Activated T-cell treated with anti-CD3 and anti-CD28 coated beads for 4 hours (primary cell): ENCODE data around the gene AOC1.
"Not testable (repeated sequence)": the region's sequence is repeated elsewhere in the genome, so short reads cannot be mapped to it uniquely, and the experiment has no call there.

Experiments used
- DNase-seq: peaks from one replicate; pipeline ENCODE4 v3.0.0-alpha.2; 2020

Gene AOC1, protein sequence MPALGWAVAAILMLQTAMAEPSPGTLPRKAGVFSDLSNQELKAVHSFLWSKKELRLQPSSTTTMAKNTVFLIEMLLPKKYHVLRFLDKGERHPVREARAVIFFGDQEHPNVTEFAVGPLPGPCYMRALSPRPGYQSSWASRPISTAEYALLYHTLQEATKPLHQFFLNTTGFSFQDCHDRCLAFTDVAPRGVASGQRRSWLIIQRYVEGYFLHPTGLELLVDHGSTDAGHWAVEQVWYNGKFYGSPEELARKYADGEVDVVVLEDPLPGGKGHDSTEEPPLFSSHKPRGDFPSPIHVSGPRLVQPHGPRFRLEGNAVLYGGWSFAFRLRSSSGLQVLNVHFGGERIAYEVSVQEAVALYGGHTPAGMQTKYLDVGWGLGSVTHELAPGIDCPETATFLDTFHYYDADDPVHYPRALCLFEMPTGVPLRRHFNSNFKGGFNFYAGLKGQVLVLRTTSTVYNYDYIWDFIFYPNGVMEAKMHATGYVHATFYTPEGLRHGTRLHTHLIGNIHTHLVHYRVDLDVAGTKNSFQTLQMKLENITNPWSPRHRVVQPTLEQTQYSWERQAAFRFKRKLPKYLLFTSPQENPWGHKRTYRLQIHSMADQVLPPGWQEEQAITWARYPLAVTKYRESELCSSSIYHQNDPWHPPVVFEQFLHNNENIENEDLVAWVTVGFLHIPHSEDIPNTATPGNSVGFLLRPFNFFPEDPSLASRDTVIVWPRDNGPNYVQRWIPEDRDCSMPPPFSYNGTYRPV

DNA sequence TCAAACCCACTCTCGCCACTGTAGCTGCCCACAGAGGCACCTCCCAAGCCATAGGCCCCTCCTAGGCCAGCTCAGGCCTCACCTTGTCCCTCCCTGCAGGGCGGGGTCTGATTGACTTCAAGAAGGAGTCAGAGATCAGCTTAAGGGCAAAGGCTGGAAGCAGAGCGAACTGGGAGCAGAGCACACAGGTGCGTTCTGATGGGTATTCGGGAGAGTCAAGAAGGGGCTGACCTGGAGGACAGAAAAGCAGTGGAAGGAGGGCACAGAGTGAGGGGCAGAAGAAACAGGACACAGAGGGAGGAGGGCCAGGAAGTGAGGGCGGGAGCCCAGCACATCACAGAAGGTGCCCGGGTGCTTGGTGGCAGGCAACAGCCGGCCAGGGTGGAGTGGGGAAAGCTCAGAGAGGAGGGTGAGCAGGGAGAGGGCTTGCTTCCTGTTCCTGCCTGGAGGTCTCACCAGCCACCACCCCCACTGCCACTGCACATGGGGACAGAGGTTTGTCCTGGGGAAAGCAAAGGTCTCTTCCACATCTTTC, at the start of gene AOC1:
TSS of gene AOC1 (plus strand) at position 147 of the 535 bp plus-strand sequence. CDS start 3,954 bp downstream, outside the sequence.
- DNase-seq: no peak

DNA sequence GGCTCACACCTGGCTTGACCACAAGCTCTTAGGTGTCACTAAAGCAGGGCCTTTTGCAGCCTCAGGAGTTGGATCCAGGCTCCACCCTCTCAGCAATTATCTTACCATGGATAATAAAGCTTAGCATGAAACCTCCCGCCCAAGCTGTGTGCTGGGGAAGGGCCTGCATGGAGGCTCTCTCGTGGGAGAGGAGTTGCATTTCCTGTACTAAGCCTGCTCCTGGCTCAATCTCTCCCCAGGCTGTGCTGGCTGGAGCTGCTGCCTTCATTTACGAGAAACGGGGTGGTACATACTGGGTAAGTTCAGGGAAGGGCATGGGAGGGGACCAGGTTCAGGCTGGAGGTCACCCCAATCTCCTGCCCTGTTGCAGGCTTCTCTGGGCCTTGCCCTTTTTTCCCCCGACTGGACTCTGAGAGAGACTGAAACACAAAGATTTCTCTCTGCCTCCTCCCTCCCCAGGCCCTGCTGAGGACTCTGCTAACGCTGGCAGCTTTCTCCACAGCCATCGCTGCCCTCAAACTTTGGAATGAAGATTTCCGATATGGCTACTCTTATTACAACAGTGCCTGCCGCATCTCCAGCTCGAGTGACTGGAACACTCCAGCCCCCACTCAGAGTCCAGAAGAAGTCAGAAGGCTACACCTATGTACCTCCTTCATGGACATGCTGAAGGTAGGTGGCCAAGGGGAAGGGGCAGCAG, 49.0 kb upstream of the AOC1 start:
- DNase-seq: no peak

DNA sequence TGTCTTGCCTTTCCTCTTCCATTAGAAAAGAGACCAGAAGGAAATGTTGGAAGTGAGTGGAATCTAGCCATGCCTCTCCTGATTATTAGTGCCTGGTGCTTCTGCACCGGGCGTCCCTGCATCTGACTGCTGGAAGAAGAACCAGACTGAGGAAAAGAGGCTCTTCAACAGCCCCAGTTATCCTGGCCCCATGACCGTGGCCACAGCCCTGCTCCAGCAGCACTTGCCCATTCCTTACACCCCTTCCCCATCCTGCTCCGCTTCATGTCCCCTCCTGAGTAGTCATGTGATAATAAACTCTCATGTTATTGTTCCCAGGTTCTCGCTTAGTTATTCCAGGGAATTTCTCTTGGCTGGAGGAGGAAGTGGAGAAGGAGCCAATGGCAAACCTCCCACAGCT, 47.5 kb upstream of the AOC1 start:
- no peak for DNase-seq

DNA sequence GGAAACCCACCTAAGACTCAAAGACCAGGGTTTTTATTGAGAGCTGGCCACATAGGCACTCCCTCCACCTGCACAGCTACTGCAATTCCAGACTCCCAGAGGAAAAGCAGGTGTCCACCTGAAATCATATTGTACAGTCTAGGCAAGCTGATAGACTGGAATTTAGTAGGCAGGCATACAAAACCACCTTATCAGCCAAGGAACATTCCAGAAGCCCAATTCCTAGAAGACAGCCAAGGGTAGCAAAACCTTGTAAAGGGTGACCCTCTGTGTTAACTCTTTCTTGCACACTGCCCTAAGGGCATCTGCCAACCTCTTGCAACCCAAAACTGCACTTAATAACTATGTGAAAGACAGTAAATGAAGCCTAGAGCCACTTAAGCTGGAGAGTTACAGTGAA, 46.5 kb upstream of the AOC1 start:
- no peak for DNase-seq

DNA sequence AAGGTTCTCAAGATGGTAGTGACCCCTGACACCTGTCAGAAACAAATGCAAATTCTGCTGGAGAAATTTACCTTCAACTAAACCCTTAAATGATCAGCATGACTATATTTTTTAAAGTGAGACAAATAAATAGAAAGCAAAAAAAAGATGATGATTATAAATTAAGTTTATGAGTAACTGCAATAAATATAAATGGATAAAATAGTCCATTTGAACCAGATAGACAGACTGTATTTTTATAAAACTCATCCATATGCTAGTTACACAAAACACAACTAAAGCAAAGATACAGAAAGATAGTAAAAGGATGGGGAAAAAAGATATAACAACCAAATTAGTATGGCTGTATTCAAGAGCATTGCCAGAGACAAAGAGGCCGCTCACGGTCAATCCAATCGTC, 45.9 kb upstream of the AOC1 start:
- DNase-seq: no peak

DNA sequence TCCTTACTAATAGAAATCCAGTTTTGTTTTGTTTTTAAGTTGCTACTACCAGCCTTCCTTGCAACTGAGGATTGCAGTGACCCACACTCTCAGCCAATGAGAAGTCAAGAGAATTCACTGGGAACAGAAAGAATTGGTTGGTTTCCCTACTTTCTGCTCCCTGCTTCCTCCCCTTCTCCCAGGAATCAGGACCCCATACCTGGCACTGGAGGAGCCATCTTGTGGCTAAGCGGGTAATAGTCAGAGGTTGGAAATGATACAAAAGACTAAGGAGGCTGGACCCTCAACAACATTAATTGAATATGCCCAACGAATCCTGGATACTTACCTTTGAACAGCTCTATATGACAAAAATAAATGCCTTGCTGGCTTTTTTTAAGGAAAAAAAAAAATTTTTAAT, 45.5 kb upstream of the AOC1 start:
- DNase-seq: no peak

DNA sequence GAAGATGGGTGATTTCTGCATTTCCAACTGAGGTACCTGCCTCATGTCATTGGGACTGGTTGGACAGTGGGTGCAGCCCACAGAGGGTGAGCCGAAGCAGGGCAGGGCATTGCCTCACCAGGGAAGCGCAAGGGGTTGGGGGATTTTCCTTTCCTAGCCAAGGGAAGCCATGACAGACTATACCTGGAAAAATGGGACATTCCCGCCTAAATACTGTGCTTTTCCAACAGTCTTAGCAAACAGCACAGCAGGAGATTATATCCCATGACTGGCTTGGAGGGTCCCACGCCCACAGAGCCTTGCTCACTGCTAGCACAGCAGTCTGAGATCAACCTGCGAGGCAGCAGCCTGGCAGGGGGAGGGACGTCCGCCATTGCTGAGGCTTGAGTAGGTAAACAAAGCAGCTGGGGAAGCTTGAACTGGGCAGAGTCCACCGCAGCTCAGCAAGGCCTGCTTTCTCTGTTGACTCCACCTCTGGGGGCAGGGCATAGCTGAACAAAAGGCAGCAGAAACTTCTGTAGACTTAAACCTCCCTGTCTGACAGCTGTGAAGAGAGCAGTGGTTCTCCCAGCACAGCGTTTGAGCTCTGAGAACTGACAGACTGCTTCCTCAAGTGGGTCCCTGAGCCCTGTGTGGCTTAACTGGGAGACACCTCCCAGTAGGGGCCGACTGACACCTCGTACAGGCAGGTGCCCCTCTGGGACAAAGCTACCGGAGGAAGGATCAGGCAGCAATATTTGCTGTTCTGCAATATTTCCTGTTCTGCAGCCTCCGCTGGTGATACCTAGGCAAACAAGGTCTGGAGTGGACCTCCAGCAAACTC, 44.5 kb upstream of the AOC1 start:
- DNase-seq: not testable (repeated sequence)

DNA sequence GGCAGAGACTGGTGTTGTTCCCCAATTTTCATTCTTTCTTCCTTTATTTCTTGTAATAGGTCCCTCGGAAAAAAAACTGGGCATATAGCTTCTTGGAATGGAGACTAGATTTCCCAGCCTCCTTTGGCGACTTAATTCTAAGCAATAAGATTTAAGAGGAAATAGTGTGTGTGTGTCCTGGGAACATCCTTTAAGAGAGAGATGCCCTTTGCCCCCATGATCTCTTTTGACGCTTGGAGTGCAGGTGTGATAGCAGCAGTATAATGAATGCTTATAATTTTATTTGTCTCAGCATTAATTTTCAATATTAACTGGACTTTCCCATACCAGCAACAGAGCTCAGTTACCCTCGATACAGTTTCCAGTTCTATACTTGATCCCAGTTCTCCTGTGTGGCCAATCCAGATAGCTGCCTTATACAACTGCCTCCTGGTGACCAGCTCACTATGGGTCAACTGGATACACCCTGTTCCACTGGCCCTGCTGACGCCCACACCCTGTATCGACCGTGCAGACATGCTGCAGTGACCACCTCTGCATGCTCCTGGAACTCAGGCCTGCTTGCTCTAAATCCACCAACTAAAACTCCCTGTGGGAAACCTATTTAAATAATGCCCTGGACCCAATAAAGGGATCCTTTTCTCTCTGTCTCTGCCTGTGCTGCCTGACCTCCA, 37.9 kb upstream of the AOC1 start:
- DNase-seq: no peak

DNA sequence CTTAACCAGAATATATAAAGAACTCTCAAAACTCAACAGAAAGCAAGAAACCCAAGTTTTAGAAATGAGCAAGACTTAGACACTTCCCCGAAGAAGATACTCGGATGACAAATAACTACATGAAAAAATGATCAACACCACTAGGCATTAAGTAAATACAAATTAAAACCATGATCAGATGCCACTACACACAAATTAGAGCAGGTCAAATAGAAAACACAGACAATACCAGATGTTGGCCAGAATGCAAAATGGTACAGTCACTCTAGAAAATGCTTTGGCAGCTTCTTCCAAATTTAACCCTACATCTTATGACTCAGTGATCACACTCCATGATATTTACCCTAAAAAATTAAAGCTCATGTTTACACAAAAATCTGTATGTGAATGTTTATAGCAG, 33.3 kb upstream of the AOC1 start:
- no peak for DNase-seq

DNA sequence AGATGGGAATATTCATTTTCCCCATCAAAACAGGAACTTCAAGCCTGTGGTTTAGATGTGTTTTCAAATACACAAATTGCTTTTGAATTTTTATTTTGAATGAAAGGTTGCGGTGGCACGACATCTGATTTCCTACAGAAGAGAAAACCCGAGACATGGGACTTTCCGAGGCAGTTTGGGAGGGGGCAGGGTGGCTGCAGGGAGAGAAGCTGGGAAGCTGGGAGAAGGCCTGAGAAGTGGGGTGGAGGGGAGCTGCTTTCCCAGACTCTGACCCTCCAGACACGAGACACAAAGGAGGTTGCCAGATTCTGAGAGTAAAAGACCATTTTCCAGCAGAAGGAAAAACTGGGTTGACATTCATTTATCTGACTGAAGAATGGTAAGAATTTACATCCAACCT, 32.2 kb upstream of the AOC1 start:
- no peak for DNase-seq

DNA sequence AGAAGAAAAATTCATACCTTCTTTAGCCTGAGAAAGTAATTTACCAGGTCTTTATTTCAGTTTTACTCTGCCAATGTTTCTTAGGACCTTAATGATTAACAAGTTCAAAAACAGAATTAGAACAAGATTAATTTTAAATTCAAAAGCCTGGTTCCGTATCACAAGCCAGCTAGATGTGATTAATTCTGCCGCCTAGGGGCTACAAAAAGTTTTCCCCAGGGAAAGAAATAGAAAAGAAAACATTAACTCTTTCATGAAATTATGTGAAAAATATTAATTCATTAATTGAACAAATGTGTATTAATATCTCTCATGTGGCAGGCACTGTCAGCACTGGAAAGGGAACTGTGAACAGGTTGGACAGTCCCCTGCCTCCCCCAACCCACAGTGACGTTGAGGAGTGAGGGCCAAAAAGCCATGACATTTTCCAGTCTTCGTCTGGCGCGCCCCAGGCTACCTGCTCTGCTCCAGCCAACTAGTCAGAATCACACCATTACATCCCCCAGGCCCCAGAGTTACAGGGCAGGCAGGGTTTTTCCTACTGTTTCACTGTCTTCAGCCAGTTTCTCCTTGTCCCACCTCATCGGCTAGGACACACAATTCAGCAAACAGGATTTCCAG, 31.6 kb upstream of the AOC1 start:
- DNase-seq: no peak

DNA sequence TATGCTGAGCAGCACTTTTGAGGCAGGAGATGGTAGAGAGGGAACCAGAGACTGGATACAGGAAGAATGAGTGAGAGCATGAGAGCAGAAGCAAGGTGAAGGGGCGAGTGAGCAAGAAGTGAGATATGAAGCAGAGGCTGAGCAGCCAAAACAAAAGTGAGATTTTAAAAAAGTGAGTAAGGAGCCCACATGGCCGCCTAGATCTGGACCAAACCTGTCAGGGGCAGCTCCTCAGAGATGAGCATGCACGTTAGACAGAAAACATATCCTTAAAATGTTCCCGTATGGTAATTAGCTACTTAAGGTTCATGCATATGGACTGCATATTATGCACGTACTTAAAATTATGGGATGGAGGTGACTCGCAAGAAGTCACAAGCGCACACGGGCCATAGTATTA, 29.3 kb upstream of the AOC1 start:
- DNase-seq: no peak

DNA sequence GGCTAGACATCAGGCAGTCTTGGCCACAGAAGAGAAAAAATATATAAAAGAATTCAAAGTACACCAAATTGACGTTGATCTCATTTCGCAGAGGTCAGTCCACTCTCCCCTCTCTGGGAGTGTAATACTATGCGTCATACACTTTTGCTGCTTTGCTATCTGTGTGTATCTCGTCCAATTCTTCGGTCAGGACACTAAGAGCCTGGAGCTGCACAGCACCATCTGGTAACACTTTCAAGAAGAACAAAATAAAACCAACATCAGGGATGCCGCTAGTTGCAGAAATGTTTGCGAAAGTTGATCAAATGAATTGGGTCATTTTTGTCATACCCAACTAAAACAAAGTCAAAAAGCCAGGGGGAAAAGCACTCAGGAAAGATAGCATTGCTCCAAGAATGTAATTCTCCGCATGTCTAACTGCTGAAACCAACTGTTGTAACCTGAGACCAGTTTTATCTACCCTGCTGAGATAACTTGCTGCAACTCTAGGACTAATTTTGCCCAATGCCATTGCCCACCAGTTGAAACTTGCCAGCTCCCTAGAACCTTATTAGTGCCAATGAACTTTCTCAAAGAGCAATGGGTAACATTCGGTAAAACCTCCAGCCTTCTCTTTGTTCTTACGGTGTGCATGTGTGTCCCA, 28.7 kb upstream of the AOC1 start:
- DNase-seq: no peak

DNA sequence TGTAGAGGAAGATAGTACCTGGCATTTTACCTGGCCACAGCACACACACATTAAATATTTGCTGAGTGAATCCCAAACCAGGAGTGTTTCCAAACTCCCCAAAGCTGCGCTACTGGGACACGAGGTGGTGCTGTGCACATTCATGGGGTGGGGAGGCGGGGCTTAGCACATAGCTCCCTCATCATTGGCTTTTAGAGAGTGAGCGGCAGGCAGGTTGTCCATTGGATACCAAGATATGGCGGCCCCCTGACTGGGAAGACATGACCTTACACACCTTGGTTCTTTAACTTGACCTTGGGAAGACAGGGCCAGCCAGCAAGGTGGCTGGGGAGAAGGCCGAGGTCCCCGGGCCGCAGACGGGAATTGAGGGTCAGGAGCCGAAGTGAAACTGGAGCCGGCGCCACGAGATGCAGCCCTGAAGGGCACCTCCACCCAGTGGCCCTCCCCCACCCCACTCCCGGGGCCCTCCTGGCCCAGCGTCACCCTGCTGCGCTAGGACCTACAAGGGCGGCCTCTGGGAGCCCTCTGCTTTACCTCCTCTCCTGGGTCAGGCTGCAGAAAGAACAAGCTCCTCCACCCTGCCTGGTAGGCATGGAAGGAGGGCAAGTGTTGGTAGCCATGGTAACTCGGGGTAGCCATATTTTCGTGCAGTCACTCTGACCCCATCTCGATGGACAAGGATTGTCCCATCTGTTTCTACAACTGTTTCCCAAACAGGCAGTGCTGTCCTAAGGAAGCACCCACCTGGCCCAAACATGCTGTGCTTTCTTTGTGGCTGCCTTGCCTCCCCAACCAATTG, 27.7 kb upstream of the AOC1 start:
- DNase-seq: no peak

DNA sequence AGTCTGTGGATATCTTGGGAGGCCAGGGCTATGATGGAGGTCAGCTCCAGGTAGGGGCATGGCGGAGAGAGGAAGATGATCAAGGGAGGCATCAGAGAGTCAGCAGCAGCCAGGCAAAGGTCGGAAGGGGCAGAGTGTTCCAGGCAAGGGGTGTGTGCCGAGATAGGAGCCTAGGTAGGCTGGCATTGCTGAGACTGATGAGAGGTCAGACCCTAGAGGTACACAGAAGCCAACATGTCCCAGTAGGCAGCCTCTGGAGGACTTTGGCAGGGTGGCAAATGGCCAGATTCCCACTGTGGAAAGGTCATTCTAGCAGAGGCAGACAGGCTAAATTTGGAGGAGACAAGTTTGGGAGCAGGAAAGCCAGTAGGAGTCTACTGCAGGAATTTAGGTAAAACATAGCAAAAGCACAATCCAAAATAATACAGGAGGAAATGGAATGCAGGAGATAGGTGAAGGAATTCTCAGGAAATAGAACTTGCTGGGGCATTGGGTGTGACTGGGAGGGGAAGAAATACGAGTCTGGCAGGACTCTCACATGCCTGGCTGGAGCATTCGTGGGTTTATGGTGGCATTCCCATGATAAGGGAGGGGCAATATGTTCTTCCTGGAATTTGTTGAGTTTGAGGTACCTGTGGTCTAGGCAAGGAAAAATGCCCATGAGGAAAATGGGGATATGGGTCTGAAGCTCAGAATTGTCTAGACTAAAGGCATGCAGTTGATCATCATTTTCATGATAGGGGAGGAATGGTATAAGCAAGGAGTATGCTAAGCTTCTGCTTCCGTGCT, 26.1 kb upstream of the AOC1 start:
- DNase-seq: no peak

DNA sequence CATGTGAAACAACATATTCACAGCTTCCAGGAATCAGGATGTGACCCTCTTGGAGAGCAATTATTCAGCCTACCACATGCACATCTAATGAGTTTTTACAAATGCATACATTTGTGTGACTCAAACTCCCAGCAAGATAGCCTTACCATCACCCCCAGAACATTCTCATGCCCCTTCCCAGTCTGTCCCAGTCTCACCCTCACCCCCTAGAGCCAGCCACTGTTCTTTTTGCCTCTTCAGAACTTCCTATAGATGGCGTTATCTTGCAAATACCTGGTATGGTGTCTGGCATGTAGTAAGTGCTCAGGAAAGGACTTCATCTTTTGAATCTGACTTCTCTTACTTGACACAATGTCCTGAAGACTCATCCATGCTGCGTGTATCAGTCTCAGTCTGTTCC, 23.9 kb upstream of the AOC1 start:
- no peak for DNase-seq

DNA sequence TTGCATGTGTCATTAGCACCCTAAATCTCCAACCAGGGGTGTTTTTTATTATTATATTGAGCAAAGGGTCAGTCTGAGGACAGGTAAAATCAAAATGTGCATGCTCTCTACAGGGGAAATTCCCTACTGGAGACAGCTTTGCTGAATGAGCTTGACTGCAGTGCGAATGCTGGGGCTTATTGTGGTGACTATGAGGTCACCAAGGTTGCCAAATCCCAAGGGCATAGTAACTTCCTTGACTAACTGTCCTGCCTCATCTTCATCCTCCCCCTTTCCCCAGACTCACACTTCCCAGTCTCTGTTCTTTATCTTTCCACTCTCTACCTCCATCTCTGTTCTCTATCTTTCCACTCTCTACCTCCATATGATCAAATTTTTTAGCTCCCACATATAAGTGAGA, 22.9 kb upstream of the AOC1 start:
- no peak for DNase-seq

DNA sequence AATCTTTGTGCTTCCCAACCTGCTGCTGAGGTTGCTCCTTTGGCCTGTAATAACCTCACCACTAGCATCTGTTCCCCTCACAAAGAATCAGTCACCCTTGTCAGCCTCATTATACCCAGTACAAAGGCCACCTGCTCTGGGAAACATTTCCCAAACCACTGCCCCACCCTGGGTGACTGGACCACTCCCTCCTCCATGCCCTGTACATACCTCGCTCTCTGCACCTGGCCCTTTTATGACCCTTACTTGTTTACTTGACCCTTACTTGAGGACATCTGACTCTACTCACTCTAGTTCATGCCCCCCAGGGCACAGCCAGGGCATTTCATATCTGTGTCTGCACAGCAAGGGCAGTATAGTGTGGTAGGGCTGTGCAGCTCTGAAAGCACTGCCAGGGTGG, 21.4 kb upstream of the AOC1 start:
- no peak for DNase-seq

DNA sequence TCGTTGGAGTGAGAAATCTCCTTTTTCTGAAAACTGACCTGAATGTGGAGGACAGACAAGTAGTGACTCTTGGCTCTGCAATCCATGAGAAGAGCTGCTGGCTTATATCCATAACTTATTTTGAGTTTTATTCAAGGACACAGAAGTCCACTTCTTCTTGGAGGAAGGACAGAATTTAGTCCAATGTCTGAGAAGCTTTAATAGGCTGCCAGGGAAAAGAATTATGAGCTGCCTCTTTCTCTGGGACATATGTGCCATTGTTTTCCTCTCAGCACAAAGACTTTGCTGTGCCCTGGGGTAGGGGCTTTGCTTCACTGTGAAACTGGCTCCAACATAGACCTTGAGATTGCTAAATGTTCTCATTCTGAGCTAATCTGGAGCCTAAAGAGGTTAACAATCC, 20.5 kb upstream of the AOC1 start:
- no peak for DNase-seq
